Effector CD4-positive, alpha-beta T cell (primary cell): ENCODE measurements around the gene TNFAIP8L1.
"Not testable (repeated sequence)": the region's sequence is repeated elsewhere in the genome, so short reads cannot be mapped to it uniquely, and the experiment has no call there.

Source experiments
- DNase-seq: peaks from one replicate; pipeline ENCODE4 v3.0.0-alpha.2; 2020

TNFAIP8L1 gene

DNA sequence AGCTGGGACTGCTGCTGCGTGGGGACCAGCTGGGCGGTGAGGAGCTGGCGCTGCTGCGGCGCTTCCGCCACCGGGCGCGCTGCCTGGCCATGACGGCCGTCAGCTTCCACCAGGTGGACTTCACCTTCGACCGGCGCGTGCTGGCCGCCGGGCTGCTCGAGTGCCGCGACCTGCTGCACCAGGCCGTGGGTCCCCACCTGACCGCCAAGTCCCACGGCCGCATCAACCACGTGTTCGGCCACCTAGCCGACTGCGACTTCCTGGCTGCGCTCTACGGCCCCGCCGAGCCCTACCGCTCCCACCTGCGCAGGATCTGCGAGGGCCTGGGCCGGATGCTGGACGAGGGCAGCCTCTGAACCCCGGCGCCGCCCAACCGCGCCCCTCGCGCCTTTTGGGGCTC lies 12.8 kb downstream of the TNFAIP8L1 start:
- DNase-seq: no peak

DNA sequence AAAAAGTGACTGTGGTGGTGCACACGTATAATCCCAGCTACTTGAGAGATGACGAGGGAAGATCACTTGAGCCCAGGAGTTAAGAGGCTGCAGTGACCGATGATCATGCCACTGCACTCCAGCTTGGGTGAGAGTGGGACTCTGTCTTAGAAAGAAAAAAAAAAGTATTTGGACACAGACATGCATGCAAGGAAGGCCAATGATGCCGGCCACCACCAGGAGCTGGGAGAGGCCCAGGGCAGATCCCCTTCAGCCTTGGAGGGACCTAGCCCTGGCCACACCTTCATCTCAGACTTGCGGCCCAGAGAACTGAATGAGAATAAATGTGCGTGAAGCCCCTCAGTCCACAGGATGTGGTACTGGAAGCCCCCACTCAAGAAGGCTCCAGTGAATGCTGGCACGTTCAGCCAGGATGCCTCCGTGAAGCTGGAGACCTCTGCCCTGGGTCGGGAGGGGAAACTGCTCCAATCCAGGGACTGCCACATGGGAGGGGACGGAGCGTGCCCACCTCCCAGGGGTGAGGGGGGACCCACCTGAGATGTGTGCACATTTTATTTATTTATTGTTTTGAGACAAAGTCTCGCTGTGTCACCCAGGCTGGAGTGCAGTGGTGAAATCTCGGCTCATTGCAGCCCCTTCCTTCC lies 14.6 kb downstream of the TNFAIP8L1 start:
- DNase-seq: no peak

DNA sequence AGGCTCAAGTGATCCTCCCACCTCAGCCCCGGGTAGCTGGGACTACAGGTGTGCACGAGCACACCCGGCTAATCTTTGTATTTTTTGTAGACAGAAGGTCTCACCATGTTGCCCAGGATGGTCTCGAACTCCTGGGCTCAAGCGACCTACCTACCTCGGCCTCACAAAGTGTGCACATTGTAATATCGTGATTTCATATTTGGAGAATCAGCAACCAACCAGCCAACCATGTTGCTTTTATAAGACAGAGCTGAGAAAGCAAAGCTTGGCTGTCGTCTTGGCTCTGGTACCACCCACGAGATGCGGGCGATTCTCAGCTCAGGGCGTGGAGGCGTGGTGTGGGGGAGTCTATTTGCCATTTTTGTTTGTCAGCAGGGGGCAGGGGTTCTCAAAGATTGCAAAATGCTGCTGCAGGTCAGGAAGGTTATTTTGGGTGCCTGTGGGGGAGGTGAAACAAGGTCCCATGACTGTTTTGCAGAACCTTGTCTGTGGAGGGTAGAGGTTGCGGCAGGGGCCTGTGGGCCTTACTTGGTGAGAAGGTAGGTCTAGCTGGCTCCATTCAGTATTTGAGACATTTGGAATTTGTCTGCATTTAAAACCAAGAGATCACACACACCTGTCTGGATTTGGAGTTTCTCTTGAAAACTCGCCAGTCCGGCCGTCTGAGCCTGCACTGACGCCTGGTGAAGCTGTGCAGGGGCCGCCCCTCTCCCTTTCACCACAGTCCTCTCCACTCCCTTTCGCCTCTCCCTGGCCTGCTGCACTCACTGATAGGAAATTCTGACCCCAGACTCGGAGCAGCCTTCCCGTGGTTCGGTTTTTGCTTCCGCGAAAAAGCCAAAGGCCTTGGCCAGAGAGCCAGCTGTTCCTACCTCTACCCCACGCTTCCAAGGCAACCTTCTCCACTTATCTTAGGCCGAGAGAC lies 15.4 kb downstream of the TNFAIP8L1 start:
- no peak for DNase-seq

DNA sequence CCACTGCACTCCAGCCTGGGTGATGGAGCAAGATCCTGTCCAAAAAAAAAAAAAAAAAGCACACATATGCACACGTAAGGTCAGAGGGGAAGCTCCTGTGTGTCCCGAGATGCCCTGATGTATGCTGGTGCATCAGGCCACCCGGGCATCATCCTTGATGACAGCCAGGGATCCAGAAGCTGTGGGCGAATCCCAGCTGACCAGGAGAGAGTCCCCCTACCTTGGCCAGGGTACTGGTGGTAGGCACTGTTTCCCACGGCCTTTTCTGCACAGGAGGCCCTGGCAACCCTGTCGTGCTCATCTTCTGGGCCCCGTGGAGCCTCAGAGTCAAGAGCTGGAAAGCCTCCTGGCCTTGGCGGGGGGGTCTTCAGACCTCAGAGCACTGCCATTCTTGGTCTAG lies 16.8 kb downstream of the TNFAIP8L1 start:
- DNase-seq: no peak

DNA sequence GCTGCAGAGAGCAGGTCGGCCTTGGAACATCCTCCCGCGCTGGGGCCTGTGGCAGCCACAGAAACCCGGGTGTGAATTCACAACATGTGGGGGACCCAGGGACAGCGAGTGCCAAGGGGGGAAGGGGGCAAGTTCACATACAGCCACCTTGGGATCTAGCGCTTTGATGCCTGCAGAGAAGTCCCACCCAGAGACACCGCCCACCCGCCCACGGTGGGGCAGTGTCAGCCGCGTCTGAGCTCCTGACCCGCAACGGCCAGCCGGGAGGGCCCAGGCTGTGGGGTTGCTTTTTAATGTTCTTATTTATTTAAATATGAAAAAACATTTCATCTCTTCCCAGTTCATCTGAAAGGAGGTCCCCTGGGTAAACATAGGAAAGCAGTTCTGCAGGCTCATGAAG lies 17.9 kb downstream of the TNFAIP8L1 start:
- DNase-seq: no peak

DNA sequence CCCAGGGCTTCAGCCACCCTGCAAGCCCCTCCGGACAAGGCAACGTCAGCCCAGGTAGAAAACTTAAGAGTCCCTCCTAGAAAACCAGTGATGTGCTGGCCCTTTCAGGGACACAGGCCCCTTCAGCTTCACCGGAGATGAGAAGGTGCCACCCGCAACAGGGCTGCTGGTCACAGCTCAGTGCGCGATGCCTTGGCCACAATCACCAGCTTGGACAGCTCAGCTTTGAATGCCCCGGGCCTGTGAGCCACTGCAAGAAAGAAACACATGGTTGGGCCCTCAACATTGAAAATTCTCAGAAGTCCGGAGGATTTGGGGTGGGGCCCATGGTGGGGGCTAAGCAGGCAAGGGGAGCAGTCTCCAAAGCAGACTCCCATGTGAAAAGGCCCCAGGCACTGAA lies 18.5 kb downstream of the TNFAIP8L1 start:
- no peak for DNase-seq

DNA sequence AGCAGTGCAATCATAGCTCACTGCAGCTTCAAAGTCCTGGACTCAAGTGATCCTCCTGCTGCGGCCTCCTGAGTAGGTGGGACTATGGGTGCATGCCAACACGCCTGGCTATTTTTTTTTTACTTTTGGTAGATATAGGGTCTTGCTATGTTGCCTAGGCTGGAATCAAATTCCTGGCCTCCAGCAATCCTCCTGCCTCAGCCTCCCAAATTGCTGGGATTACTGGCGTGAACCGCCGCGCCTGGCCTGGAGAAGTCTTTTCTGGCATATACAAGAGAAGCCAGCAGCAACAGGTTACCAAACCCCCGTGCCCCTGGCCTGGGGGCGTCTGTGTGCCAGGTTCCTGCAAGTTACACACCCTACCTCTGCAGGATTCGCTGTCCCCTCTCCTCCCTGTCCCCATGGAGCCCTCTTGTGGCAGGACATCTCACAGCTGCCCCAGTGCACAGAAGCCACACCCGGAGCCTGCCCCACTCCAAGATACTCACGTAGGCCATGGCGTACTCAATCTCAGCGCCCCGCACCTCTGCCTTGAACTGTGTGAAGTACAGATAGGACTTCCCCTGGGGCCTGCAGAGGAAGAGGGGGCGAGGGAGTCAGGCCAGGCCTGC lies 21.0 kb downstream of the TNFAIP8L1 start:
- no peak for DNase-seq

DNA sequence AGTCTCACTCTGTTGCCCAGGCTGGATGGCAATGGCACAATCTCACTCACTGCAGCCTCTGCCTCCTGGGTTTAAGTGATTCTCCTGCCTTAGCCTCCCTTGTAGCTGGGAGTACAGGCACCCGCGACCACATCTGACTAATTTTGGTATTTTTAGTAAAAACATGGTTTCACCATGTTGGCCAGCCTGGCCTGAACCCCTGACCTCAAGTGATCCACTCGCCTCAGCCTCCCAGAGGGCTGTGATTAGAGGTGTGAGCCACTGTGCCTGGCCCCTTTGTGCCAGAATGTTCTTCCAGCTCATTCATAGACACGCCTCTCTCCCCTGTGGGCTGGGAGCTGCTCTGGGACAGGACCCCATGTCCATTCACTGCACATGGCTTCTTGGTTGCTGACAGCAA lies 21.7 kb downstream of the TNFAIP8L1 start:
- DNase-seq: no peak

DNA sequence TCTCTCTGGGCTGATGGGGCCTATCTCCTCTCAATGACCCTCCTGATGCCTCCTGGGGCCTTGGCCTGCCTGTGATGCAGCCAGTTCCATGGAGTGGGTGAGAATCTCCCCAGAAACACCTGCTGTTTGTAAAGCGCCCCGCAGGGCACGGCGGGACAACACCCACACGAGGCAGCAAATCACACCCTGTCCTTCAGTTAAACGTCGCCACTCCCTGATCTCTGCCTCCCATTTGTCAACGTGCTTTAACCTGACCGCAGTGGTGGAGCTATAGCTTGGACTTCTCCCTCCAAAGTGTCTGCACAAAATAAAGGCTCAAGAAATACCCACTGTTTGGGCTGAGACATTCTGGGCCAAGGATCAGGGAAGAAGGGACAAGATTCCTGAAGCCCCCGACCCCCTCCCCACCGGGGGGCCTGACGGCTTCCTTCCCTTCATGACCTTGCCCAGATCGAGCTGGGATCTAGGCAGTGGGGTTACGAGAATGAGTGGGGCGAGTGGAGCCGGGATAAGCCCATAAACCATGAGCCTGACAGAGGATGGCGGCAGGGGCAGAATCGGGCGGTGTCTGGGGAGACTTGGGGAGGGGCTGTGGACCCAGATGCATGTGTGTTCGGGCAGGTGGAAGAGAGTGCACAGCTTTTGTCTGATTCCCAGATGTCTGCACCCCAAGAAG lies 22.8 kb downstream of the TNFAIP8L1 start:
- no peak for DNase-seq

DNA sequence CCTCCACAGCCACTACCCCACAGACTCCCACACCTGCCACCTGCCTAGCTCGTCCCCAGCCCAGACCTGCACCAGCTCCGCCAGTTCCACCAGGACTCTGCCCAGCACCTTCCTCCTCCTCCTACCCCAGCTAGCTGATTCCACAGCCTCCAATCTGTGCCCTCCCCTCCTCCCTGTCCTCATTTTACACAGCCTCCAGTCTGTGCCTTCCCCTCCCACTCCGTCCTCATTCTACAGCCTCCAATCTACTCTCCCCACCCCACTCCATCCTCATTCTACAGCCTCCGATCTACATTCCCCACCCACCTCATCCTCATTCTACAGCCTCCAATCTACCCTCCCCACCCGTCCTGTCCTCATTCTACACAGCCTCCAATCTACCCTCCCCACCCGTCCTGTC lies 23.5 kb downstream of the TNFAIP8L1 start:
- DNase-seq: no peak

DNA sequence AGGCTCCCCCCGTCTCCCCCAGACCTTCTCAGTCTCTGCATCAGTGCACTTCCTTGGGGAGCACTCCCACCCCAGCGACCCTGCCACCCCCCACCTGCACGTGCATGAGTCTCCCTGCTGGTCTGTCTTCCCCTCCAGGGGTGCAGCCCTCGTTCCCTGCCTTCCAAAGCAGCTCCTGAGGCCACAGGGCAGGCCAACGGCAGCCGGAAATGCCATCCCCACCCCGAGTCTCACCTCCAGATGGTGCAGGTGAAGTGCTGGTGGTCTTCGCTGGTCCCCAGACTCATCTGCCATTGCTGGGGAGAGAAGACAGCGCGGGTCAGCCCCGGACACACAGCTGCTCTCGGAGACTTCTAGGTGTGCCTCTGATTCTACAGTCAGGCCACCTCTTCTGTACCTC lies 25.3 kb downstream of the TNFAIP8L1 start:
- no peak for DNase-seq

DNA sequence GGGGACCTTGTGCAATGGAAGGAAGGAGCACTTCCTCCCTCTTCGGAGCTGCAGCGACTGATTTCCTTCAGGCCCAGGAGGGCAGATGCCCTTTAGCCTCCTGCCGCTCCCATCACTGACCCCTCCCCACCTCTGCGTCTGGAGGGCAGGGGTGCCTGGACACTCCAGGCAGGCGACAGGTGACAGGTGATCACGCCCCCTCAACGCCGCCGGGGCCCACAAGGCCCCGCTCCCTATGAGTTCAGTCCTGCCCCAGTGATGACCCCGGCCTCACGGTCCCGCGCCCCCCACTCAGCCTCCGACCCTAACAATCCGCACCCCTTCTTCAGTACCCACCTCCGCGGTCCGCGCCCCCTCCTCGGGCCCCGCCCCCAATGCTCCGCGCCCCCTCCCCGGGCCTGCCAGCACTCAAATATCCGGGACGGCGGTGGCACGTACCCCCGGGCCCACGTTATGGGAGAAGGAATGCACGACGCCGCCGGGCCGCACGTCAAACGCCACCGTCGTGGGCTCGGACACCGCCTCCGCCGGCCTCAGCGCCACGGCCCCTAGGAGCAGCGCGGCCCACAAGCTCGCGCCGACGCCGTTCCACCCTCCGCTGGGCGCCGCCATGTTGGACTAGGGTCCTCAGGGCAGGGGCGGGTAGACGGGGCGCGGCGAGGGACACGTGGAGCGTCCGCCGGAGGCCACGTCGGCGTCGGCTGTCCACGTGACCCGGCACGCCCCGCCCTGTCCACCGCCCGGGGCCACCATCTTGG lies 30.6 kb downstream of the TNFAIP8L1 start, which contains the start of gene MYDGF:
TSS of gene MYDGF (minus strand) at position 620 of the 758 bp plus-strand sequence. CDS start at position 612, 8 bp downstream.
- peak; percentile 92 for DNase-seq

DNA sequence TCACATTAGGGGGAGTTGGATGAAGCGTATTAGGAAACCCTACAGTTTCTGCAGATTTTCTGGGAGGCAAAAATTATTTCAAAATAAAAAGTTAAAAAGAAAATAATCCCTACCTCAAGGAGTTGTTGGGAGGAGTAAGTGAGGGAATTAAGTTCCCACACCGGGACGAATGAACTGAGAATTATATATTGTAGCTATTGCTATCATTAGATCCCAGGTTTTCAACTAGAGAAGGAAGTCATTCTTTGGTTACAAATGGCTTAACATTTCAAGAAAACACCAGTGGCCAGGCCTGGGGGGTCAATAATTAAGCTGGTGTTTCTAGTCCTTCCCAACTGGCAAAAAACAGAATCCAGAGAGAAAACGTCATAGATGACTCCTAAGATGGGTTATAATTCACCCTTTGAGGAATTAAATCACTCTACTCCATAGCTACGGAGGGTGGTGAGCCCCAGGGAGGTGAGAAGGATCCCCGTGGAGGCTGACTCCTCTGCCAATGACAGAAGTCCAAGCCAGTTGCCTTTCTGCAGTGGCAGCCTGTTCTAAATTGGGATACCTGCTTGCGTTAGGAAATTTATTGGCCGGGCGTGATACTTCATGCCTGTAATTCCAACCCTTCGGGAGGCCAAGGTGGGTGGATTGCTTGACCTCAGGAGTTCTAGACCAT lies 32.0 kb downstream of the TNFAIP8L1 start:
- no peak for DNase-seq

DNA sequence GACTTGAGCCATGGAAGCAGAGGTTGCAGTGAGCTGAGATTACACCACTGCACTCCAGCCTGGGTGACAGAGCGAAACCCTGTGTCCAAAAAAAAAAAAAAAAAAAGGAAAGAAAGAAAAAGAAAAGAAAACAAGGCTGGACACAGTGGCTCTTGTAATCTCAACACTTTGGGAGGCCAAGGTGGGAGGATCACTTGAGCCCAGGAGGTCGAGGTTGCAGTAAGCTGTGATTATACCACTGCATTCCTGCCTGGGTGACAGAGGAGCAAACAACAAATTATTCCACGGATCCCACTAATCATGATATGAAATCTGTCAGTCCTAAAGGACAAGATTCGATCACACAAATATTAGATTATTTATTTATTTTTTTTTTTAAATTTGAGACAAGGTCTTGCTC lies 33.9 kb downstream of the TNFAIP8L1 start:
- no peak for DNase-seq

DNA sequence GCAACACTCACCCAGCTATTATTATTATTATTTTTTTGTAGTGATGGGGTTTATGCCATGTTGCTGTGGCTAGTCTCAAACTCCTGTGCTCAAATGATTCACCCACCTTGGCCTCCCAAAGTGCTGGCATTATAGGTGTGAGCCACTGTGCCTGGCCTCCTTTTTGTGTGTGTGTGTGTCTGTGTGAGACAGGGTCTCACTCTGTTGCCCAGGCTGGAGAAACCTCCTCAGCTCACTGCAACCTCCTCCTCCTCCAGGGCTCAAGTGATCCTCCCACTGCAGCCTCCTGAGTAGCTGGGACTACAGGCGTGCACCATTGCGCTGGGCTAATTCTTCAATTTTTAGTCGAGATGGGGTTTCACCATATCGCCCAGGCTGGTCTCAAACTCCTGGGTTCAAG lies 34.4 kb downstream of the TNFAIP8L1 start:
- DNase-seq: no peak

DNA sequence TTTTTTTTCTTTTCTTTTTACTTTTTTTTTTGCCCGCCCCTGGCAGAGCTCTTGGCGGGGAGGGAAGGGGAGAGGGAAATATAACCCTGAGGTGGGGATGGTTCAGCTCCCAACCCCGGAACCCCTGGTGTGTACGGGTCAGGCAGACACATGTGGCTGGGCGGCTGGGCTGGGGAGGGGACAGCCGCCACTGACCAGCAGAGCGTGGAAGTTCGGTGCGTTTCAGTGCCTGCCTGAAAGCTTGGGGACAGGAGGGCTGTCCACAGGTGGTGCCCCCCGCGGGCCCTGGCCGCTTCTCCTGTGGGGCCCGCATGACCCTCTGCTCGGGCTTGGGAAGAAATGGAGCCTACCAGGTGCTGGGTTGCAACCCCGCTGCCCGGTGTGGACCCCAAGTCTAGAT lies 36.0 kb downstream of the TNFAIP8L1 start:
- no peak for DNase-seq

DNA sequence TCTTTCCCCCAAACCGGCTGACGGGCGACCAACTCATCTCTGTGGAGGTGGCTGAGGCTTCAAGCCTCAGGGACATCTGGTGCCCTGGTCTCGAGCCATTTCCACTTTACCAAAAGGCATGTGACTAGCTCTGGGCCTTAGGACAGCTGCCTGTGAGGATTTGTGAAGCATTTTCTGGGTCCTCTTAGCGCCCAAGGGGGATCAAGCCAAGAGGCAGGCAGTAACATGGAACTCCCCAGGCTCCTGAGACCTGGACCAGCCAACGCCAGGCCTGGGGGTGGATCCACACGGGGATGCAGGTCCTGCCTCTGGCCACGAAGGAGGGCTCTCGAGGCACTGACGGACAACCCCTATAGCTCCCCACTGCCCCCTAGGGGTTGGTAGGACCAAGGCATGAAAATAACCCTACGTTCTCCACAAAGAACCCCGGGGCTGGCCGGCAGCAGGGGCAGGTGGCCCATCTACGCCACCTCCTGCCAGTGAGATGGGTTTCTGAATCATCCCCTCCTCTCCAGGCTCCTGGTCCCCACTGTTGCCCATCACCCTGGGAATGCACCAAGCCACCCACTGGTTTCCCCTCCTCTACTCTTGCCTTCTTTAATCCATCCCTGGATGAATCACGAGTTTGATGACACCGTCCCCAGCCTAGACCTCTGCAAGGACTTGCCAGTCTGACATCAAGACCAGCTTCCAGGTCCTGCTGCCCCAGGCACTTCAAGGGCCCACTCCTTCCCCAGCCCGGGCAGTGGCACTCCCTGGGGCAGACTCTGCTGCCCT lies 37.8 kb downstream of the TNFAIP8L1 start:
- no peak for DNase-seq

DNA sequence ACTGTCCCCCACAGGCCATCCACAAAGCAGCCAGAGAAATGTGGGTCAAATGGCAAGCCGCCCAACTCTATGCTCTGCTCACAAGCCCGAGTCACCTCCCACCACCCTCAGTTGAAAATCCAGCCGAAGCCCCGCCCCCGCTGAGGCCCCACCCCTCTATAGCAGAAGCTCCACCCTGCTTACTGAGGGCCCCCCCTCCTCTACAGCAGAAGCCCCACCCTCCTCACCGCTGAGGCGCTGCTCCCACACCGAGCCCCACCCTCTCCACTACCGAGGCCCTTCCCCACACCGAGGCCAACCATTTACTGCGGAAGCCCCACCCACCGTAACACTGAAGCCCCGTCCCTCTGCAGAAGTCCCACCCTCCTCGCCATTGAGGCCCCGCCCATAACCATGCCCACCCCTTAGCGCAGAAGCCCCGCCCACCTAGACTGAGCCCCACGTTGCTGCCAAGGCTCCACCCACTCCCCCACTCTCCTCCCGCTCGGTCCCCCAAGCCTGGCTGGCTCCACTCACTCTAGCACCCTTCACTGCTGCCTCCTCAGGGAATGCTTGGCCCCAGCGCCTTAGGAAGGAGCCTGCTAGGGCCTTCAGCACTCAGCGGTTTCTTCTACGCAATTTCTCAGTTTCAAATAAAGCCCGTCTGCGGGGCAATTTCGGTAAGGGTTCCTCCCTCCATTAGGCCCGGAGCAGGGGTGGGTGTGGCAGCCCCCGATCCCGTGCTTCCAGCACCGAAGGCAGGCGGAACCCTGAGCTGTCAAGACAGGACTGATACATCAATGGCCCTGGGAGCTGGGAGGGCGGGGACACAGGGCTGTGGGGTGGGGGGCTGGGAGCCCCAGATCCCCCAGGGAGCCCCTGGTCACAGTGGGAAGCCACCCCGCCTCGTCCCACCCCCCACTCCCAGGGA lies 39.8 kb downstream of the TNFAIP8L1 start:
- no peak for DNase-seq

DNA sequence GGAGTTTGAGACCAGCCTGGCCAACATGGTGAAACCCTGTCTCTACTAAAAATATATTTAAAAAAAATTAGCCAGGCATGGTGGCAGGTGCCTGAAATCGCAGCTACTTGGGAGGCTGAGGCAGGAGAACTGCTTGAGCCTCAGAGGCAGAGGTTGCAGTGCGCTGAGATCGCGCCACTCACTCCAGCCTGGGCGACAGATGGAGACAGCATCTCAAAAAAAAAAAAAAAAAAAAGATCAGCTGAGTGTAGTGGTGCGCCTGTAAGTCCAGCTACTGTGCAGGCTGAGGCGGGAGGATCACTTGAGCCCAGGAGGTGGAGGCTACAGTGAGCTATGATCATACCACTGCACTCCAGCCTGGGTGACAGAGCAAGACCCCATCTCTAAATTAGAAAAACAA lies 40.7 kb downstream of the TNFAIP8L1 start:
- DNase-seq: not testable (repeated sequence)
